H9 (cell line): ENCODE results near the gene PP2D1. TPM values are rescaled to one million over a fixed set of nuclear protein-coding genes. Genes with fewer than 3 reads are reported as not detected.

Source experiments
- DNase-seq: peaks from one replicate; pipeline ENCODE4 v3.0.0-alpha.2; 2017
- H2AFZ ChIP-seq: one replicate; pipeline ENCODE4 v1.6.1; 2013; ENCODE audit warnings: mild to moderate bottlenecking, low read length, control low read depth, moderate library complexity
- H2AK5ac ChIP-seq: 2 replicates; pipeline ENCODE4 v1.6.1; 2013; ENCODE audit warnings: low read length, control low read depth, mixed read lengths; ENCODE audit not compliant: insufficient read length
- H2BK120ac ChIP-seq: one replicate; pipeline ENCODE4 v1.6.1; 2013; ENCODE audit warnings: low read depth, mild to moderate bottlenecking, low read length, control low read depth, inconsistent platforms; ENCODE audit not compliant: poor library complexity, severe bottlenecking
- H2BK12ac ChIP-seq: 2 replicates; pipeline ENCODE4 v1.6.1; 2013; ENCODE audit warnings: low read length, control low read depth, mixed read lengths, low read depth; ENCODE audit not compliant: insufficient read length
- H2BK15ac ChIP-seq: 2 replicates; pipeline ENCODE4 v1.6.1; 2013; ENCODE audit warnings: low read depth, low read length, control low read depth
- H2BK20ac ChIP-seq: one replicate; pipeline ENCODE4 v1.6.1; 2013; ENCODE audit warnings: low read depth, mild to moderate bottlenecking, low read length, control low read depth, inconsistent platforms; ENCODE audit not compliant: poor library complexity, severe bottlenecking
- H2BK5ac ChIP-seq: 2 replicates; pipeline ENCODE4 v1.6.1; 2013; ENCODE audit warnings: low read length, control low read depth, mixed read lengths; ENCODE audit not compliant: insufficient read length
- H3K14ac ChIP-seq: 2 replicates; pipeline ENCODE4 v1.6.1; 2013; ENCODE audit warnings: low read length, control low read depth; ENCODE audit not compliant: insufficient read depth
- H3K18ac ChIP-seq: 2 replicates; pipeline ENCODE4 v1.6.1; 2013; ENCODE audit warnings: low read depth, mild to moderate bottlenecking, mixed read lengths, low read length, control low read depth; ENCODE audit not compliant: insufficient read length
- H3K23ac ChIP-seq: 2 replicates; pipeline ENCODE4 v1.6.1; 2013; ENCODE audit warnings: low read length, control low read depth, mixed read lengths, low read depth; ENCODE audit not compliant: insufficient read length
- H3K23me2 ChIP-seq: 2 replicates; pipeline ENCODE4 v1.6.1; 2013; ENCODE audit warnings: low read depth, mild to moderate bottlenecking, mixed read lengths, low read length, control low read depth; ENCODE audit not compliant: insufficient read length, poor library complexity, severe bottlenecking
- H3K27ac ChIP-seq: 2 replicates; pipeline ENCODE4 v1.5.1; 2013; ENCODE audit warnings: low read length, control low read depth, mixed read lengths, low read depth; ENCODE audit not compliant: insufficient read length
- H3K27me3 ChIP-seq: 2 replicates; pipeline ENCODE4 v1.6.1; 2013; ENCODE audit warnings: low read length, control low read depth, inconsistent platforms; ENCODE audit not compliant: insufficient read depth
- H3K4ac ChIP-seq: 2 replicates; pipeline ENCODE4 v1.6.1; 2013; ENCODE audit warnings: low read depth, mild to moderate bottlenecking, control low read depth, inconsistent platforms, low read length, moderate library complexity
- H3K4me1 ChIP-seq: 2 replicates; pipeline ENCODE4 v1.6.1; 2013; ENCODE audit warnings: low read length, control low read depth, inconsistent platforms; ENCODE audit not compliant: insufficient read depth
- H3K4me2 ChIP-seq: 2 replicates; pipeline ENCODE4 v1.6.1; 2013; ENCODE audit warnings: low read length, control low read depth, mixed read lengths; ENCODE audit not compliant: insufficient read length, insufficient read depth
- H3K56ac ChIP-seq: 2 replicates; pipeline ENCODE4 v1.6.1; 2013; ENCODE audit warnings: low read depth, mild to moderate bottlenecking, mixed read lengths, low read length, control low read depth; ENCODE audit not compliant: insufficient read length
- H3K79me1 ChIP-seq: 2 replicates; pipeline ENCODE4 v1.6.1; 2013; ENCODE audit warnings: low read depth, mild to moderate bottlenecking, moderate library complexity, low read length, control low read depth, inconsistent platforms; ENCODE audit not compliant: insufficient read depth, poor library complexity, severe bottlenecking
- H3K79me2 ChIP-seq: 2 replicates; pipeline ENCODE4 v1.6.1; 2013; ENCODE audit warnings: low read length, control low read depth, inconsistent platforms; ENCODE audit not compliant: insufficient read depth
- H3K9ac ChIP-seq: 2 replicates; pipeline ENCODE4 v1.6.1; 2013; ENCODE audit warnings: low read length, control low read depth, mixed read lengths; ENCODE audit not compliant: insufficient read length; ENCODE audit errors: extremely low read depth
- H3K9me3 ChIP-seq: one replicate; pipeline ENCODE4 v1.6.1; 2013; ENCODE audit warnings: low read depth, low read length, inconsistent platforms; ENCODE audit not compliant: control insufficient read depth
- H3T11ph ChIP-seq: one replicate; pipeline ENCODE4 v1.6.1; 2013; ENCODE audit warnings: mild to moderate bottlenecking, low read length, control low read depth, inconsistent platforms
- H4K20me1 ChIP-seq: one replicate; pipeline ENCODE4 v1.6.1; 2013; ENCODE audit not compliant: control insufficient read depth, insufficient read length, insufficient read depth
- H4K5ac ChIP-seq: 2 replicates; pipeline ENCODE4 v1.6.1; 2013; ENCODE audit warnings: low read depth, mild to moderate bottlenecking, mixed read lengths, low read length, control low read depth; ENCODE audit not compliant: insufficient read length
- H4K8ac ChIP-seq: replicated peaks from 2 replicates; pipeline ENCODE4 v1.6.1; 2013; ENCODE audit warnings: low read length, control low read depth, mixed read lengths, low read depth; ENCODE audit not compliant: insufficient read length
- H4K91ac ChIP-seq: 2 replicates; pipeline ENCODE4 v1.6.1; 2013; ENCODE audit warnings: low read depth, mild to moderate bottlenecking, moderate library complexity, mixed read lengths, low read length, control low read depth; ENCODE audit not compliant: insufficient read length
- H3K27ac Mint-ChIP-seq, 3 experiments: 2 replicates in 2 of 3; 3 replicates in 1 of 3; pipeline ENCODE4 v1.8.0; 2020 to 2021; ENCODE audit warnings: mixed read lengths in 3 of 3, mild to moderate bottlenecking in 1 of 3, moderate library complexity in 1 of 3
- H3K27me3 Mint-ChIP-seq: 2 replicates; pipeline ENCODE4 v1.8.0; 2021; ENCODE audit warnings: low read depth, mild to moderate bottlenecking, moderate library complexity, mixed read lengths
- H3K36me3 Mint-ChIP-seq, 3 experiments: 2 replicates in 2 of 3; 3 replicates in 1 of 3; pipeline ENCODE4 v1.8.0; 2020 to 2021; ENCODE audit warnings: low read depth in 3 of 3, mixed read lengths in 3 of 3; ENCODE audit not compliant: insufficient read depth in 1 of 3
- H3K4me1 Mint-ChIP-seq, 2 experiments: 2 replicates each; pipeline ENCODE4 v1.8.0; 2020; ENCODE audit warnings: mixed read lengths in 2 of 2
- H3K4me3 Mint-ChIP-seq, 2 experiments: 2 replicates in 1 of 2; 3 replicates in 1 of 2; pipeline ENCODE4 v1.8.0; 2020 to 2021; ENCODE audit warnings: mild to moderate bottlenecking in 2 of 2, mixed read lengths in 2 of 2, moderate library complexity in 1 of 2
- H3K9me3 Mint-ChIP-seq, 2 experiments: 2 replicates in 1 of 2; 3 replicates in 1 of 2; pipeline ENCODE4 v1.8.0; 2020; ENCODE audit warnings: mild to moderate bottlenecking in 2 of 2, mixed read lengths in 2 of 2, moderate library complexity in 1 of 2
- CTCF ChIP-seq: fragments of 200-600 bp; sonication (generic); conservative IDR thresholded peaks from 3 replicates; pipeline ENCODE4 v1.8.0; 2021; ENCODE audit warnings: antibody characterized with exemption, mild to moderate bottlenecking
- WGBS: extraction: QIAGEN DNeasy Blood & Tissue Kit; methylation state at CpG from one replicate; pipeline ENCODE4 v1.1.7; 2013; ENCODE audit warnings: missing lambda C conversion rate, low lambda C conversion rate, mixed read lengths; ENCODE audit not compliant: insufficient read length; ENCODE audit errors: extremely low coverage; 5-methylcytosine and 5-hydroxymethylcytosine counted together
- total RNA-seq: library from RNA; stranded (reverse); gene quantifications from 2 replicates; pipeline ENCODE4 v1.2.1, GENCODE V29; 2021

Gene PP2D1
- total RNA-seq, 1 experiment from 2014 or later = not detected

- no peaks in the 10 kb centered on the region for H3K23me2 ChIP-seq
Observed at GRCh38 chr3:20047976-20048883, 36.2 kb upstream of the PP2D1 start.

More at GRCh38 chr3:20047976-20048883, 36.2 kb upstream of the PP2D1 start:
- Histone ChIP-seq H2BK15ac (no peak overlapping the region), H2BK12ac (no peak overlapping the region), H3K27me3 (no peaks in the 10 kb centered on the region), H3K79me2 (no peaks in the 10 kb centered on the region), H3K23ac (no peak overlapping the region), H3K9me3 (no peaks in the 10 kb centered on the region), H2BK5ac (no peak overlapping the region), H4K5ac (no peak overlapping the region), H2AFZ (no peak overlapping the region), H3K27ac (no peak overlapping the region), H3T11ph (no peak overlapping the region), H4K91ac (no peak overlapping the region), H4K20me1 (no peaks in the 10 kb centered on the region), H3K4ac (no peak overlapping the region), H3K18ac (no peak overlapping the region), H3K4me2 (no peak overlapping the region), H3K14ac (no peak overlapping the region), H2BK120ac (no peak overlapping the region), H3K56ac (no peak overlapping the region), H4K8ac (no peak overlapping the region), H3K4me1 (no peaks in the 10 kb centered on the region), H3K9ac (no peak overlapping the region), H2AK5ac (no peak overlapping the region), H3K79me1 (no peaks in the 10 kb centered on the region), H2BK20ac (no peak overlapping the region)
- Mint-ChIP-seq H3K27ac (peak overlapping the region in 1 of 3 experiments; percentile 9; a peak in 1 of 7 replicates), H3K36me3 (no peaks in the 10 kb centered on the region), H3K9me3 (no peaks in the 10 kb centered on the region), H3K4me1 (peaks cover 5% of the 10 kb centered on the region in 2 experiments), H3K4me3 (no peak overlapping the region), H3K27me3 (no peaks in the 10 kb centered on the region)
- DNase-seq = no peak
- WGBS = 100% methylated on average over 2 of the region's 9 CpGs
- no peak for TF ChIP-seq CTCF
